HEK293 (cell line): ENCODE results near the gene ZNF646.

ENCODE experiments used
- GLI2 ChIP-seq: fragments of 450-650 bp; formaldehyde crosslinking; IDR thresholded peaks from 2 replicates; pipeline ENCODE4; 2017; ENCODE audit warnings: missing biosample characterization, missing genetic modification characterization, low read depth, borderline replicate concordance
- ZNF785 ChIP-seq: fragments of 450-650 bp; formaldehyde crosslinking; IDR thresholded peaks from 2 replicates; pipeline ENCODE4 v1.5.1; 2016; ENCODE audit warnings: missing biosample characterization, missing genetic modification characterization
- TF ChIP-seq, protein P1 (sequence below): fragments of 450-650 bp; formaldehyde crosslinking; IDR thresholded peaks from 2 replicates; pipeline ENCODE4 v1.5.1; 2016; ENCODE audit warnings: missing biosample characterization, missing genetic modification characterization

DNA sequence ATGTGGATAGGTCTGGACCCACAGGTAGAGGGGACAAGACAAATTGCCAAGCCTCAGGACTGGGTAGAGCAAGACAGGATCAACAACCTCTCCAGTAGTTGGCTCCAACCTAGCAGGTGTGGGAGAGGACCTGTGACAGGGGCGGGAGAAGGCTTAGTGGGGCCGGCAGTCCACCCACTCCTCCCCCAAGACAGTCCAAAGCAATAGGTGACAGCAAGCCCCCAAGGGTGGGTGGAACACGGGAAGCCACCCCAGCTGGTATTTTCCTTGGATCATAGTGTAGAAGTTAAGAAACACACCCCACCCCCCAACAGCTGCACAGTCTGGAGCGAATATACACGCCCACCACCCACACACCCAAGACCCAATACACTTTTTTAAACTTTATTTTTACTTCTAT is 45.0 kb upstream of the ZNF646 start:
- TF ChIP-seq, protein P1, sequence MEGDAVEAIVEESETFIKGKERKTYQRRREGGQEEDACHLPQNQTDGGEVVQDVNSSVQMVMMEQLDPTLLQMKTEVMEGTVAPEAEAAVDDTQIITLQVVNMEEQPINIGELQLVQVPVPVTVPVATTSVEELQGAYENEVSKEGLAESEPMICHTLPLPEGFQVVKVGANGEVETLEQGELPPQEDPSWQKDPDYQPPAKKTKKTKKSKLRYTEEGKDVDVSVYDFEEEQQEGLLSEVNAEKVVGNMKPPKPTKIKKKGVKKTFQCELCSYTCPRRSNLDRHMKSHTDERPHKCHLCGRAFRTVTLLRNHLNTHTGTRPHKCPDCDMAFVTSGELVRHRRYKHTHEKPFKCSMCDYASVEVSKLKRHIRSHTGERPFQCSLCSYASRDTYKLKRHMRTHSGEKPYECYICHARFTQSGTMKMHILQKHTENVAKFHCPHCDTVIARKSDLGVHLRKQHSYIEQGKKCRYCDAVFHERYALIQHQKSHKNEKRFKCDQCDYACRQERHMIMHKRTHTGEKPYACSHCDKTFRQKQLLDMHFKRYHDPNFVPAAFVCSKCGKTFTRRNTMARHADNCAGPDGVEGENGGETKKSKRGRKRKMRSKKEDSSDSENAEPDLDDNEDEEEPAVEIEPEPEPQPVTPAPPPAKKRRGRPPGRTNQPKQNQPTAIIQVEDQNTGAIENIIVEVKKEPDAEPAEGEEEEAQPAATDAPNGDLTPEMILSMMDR (tag by site-specific recombination) = no peak
- TF ChIP-seq ZNF785 (no peak), GLI2 (tag by site-specific recombination) (no peak)
